GM12878 (cell line): ENCODE data around the gene C17orf114.
A peak's percentile ranks its signal among the peaks of the same experiment; 100 is the strongest.

ENCODE experiments used
- BCLAF1 ChIP-seq: fragments of 450-650 bp; IDR thresholded peaks from 2 replicates; pipeline ENCODE4 v1.6.1; 2017; ENCODE audit warnings: antibody characterized with exemption, mild to moderate bottlenecking, moderate library complexity
- CBFB ChIP-seq: IDR thresholded peaks from 2 replicates; pipeline ENCODE4 v1.6.1; 2016; ENCODE audit warnings: antibody characterized with exemption, low read depth
- CREM ChIP-seq: IDR thresholded peaks from 2 replicates; pipeline ENCODE4 v1.6.1; 2014; ENCODE audit warnings: antibody characterized with exemption, low read depth
- CTCF ChIP-seq, 3 experiments: IDR thresholded peaks in 2 of 3; conservative IDR thresholded peaks in 1 of 3; 2 replicates each; pipeline ENCODE4 v1.5.1; 2011; ENCODE audit warnings: low read depth in 3 of 3, low read length in 3 of 3, mild to moderate bottlenecking in 3 of 3, control low read depth in 2 of 3, moderate library complexity in 2 of 3, inconsistent platforms in 1 of 3, mixed read lengths in 1 of 3; ENCODE audit not compliant: control insufficient read depth in 2 of 3, insufficient read depth in 1 of 3; ENCODE audit errors: extremely low read depth in 1 of 3
- GATAD2B ChIP-seq: fragments of 450-650 bp; conservative IDR thresholded peaks from 2 replicates; pipeline ENCODE4 v1.6.1; 2017; ENCODE audit warnings: low read depth, mild to moderate bottlenecking, moderate library complexity
- HDAC2 ChIP-seq: fragments of 200-600 bp; sonication (generic); IDR thresholded peaks from 2 replicates; pipeline ENCODE4 v1.6.1; 2017
- HDGF ChIP-seq: fragments of 450-650 bp; IDR thresholded peaks from 2 replicates; pipeline ENCODE4 v1.6.1; 2016; ENCODE audit warnings: antibody characterized with exemption
- LARP7 ChIP-seq: fragments of 450-650 bp; IDR thresholded peaks from 2 replicates; pipeline ENCODE4 v1.6.1; 2017; ENCODE audit warnings: mild to moderate bottlenecking
- MAX ChIP-seq: IDR thresholded peaks from 2 replicates; pipeline ENCODE4 v1.6.1; 2012; ENCODE audit warnings: low read depth, low read length, improper control_type of control experiment
- NBN ChIP-seq: fragments of 450-650 bp; IDR thresholded peaks from 2 replicates; pipeline ENCODE4 v1.6.1; 2016
- PML ChIP-seq: IDR thresholded peaks from 2 replicates; pipeline ENCODE4 v1.6.1; 2012; ENCODE audit warnings: low read length, inconsistent platforms
- RUNX3 ChIP-seq: IDR thresholded peaks from 2 replicates; pipeline ENCODE4 v1.6.1; 2012; ENCODE audit warnings: low read length, inconsistent platforms
- USF1 ChIP-seq: IDR thresholded peaks from 2 replicates; pipeline ENCODE4 v1.6.1; 2011; ENCODE audit warnings: borderline replicate concordance, low read depth, mild to moderate bottlenecking, moderate library complexity, mixed read lengths, low read length; ENCODE audit not compliant: insufficient read depth; ENCODE audit errors: extremely low read length
- ZNF207 ChIP-seq: fragments of 450-650 bp; IDR thresholded peaks from 2 replicates; pipeline ENCODE4 v1.6.1; 2014; ENCODE audit warnings: antibody characterized with exemption, mild to moderate bottlenecking, borderline replicate concordance
- ZNF24 ChIP-seq: fragments of 450-650 bp; IDR thresholded peaks from 2 replicates; pipeline ENCODE4 v1.6.1; 2017; ENCODE audit warnings: antibody characterized with exemption, mild to moderate bottlenecking
- ZNF592 ChIP-seq: fragments of 450-650 bp; IDR thresholded peaks from 2 replicates; pipeline ENCODE4 v1.6.1; 2017; ENCODE audit warnings: mild to moderate bottlenecking, moderate library complexity
- ZNF622 ChIP-seq: fragments of 450-650 bp; IDR thresholded peaks from 2 replicates; pipeline ENCODE4 v1.6.1; 2017; ENCODE audit warnings: mild to moderate bottlenecking, inconsistent platforms

C17orf114 gene

GRCh38 chr17:4789951-4790704 is 12.0 kb downstream of the C17orf114 start (continued):
- peak; percentile 71 to 86 (median 81) for TF ChIP-seq CTCF (IDR thresholded peaks at IDR 0.05 in 2 of 3, conservative IDR thresholded peaks at IDR 0.05 in 1 of 3; ENCODE audit: control insufficient read depth in 2 of 3, extremely low read depth in 1 of 3, insufficient read depth in 1 of 3, low read depth in 3 of 3, low read length in 3 of 3)
- TF ChIP-seq CBFB, result no peak
- TF ChIP-seq GATAD2B, result peak; percentile 99
- peak; percentile 100 for TF ChIP-seq LARP7
- no peak for TF ChIP-seq HDGF
- no peak for TF ChIP-seq PML
- no peak for TF ChIP-seq ZNF622
- 0 out of 2 replicates have a peak, but pooled peaks have one; percentile 49 for TF ChIP-seq NBN
- TF ChIP-seq ZNF24, result peak; percentile 71
- TF ChIP-seq MAX, result peak; percentile 61
- no peak for TF ChIP-seq RUNX3
- peak; percentile 77; the same call in 1 of the 2 replicates for TF ChIP-seq ZNF207
- peak; percentile 89 for TF ChIP-seq ZNF592
- 0 out of 2 replicates have a peak, but pooled peaks have one; percentile 27 for TF ChIP-seq BCLAF1
- TF ChIP-seq CREM, result peak; percentile 45; the same call in 1 of the 2 replicates
- no peak for TF ChIP-seq USF1
- TF ChIP-seq HDAC2, result no peak
